ENCODE data around the gene TTC12.
A peak's percentile ranks its signal among the peaks of the same experiment; 100 is the strongest.
"Not testable (repeated sequence)": the region's sequence is repeated elsewhere in the genome, so short reads cannot be mapped to it uniquely, and the experiment has no call there.

TTC12 gene

GRCh38 chr11:113286509-113287497 is 27.6 kb upstream of the TTC12 start:
- no peak for DNase-seq

- DNase-seq = no peak
Observed at GRCh38 chr11:113287801-113288200, 26.6 kb upstream of the TTC12 start.

GRCh38 chr11:113288286-113288863 is 26.0 kb upstream of the TTC12 start:
- no peak for DNase-seq

GRCh38 chr11:113289431-113290187 is 24.8 kb upstream of the TTC12 start:
- DNase-seq = peak; percentile 78

- no peak for DNase-seq
Observed at GRCh38 chr11:113293936-113294335, 20.4 kb upstream of the TTC12 start.

GRCh38 chr11:113295993-113296392 is 18.4 kb upstream of the TTC12 start:
- DNase-seq = no peak

GRCh38 chr11:113296447-113297205 is 17.8 kb upstream of the TTC12 start:
- DNase-seq = no peak

GRCh38 chr11:113298496-113298895 is 15.9 kb upstream of the TTC12 start:
- not testable (repeated sequence) for DNase-seq

- DNase-seq = no peak
Observed at GRCh38 chr11:113304916-113305315, 9.5 kb upstream of the TTC12 start.

- DNase-seq = peak; percentile 81
Observed at GRCh38 chr11:113305440-113306336, 8.7 kb upstream of the TTC12 start.

GRCh38 chr11:113308601-113309000 is 5.8 kb upstream of the TTC12 start:
- no peak for DNase-seq

- no peak for DNase-seq
Observed at GRCh38 chr11:113311536-113311935, 2.8 kb upstream of the TTC12 start.

- no peak for DNase-seq
Observed at GRCh38 chr11:113313601-113314000, 782 bp upstream of the TTC12 start.

GRCh38 chr11:113314065-113314388 is 356 bp upstream of the TTC12 start:
- no peak for DNase-seq

- DNase-seq = no peak
Observed at GRCh38 chr11:113315811-113316210, 1.4 kb downstream of the TTC12 start.

- DNase-seq = no peak
Observed at GRCh38 chr11:113316256-113316655, 1.9 kb downstream of the TTC12 start.

- DNase-seq = no peak
Observed at GRCh38 chr11:113317339-113317738, 3.0 kb downstream of the TTC12 start.

GRCh38 chr11:113319085-113319484 is 4.7 kb downstream of the TTC12 start:
- no peak for DNase-seq

- DNase-seq = no peak
Observed at GRCh38 chr11:113322158-113322557, 7.8 kb downstream of the TTC12 start.

GRCh38 chr11:113324250-113324649 is 9.9 kb downstream of the TTC12 start:
- no peak for DNase-seq

- DNase-seq = no peak
Observed at GRCh38 chr11:113329725-113330124, 15.3 kb downstream of the TTC12 start.

GRCh38 chr11:113331441-113331840 is 17.1 kb downstream of the TTC12 start:
- no peak for DNase-seq
